Mesenchymal stem cell (in vitro differentiated cells and primary cell): ENCODE measurements around the gene ARHGAP33.

Experiments used
- DNase-seq: peaks from one replicate; pipeline ENCODE4 v3.0.0-alpha.2; 2013
- H2AFZ ChIP-seq: one replicate; pipeline ENCODE4 v1.6.1; 2013; ENCODE audit warnings: low read depth, mild to moderate bottlenecking, control low read depth, inconsistent platforms, low read length, moderate library complexity
- H2AK5ac ChIP-seq: 2 replicates; pipeline ENCODE4 v1.6.1; 2013; ENCODE audit warnings: low read length, moderate library complexity, mild to moderate bottlenecking, inconsistent platforms; ENCODE audit not compliant: severe bottlenecking
- H2BK120ac ChIP-seq: one replicate; pipeline ENCODE4 v1.6.1; 2013; ENCODE audit warnings: low read depth, mild to moderate bottlenecking, inconsistent platforms, low read length, moderate library complexity
- H2BK12ac ChIP-seq, 2 experiments: one replicate each; pipeline ENCODE4 v1.6.1; 2013; ENCODE audit warnings: inconsistent platforms in 2 of 2, low read length in 2 of 2, mild to moderate bottlenecking in 2 of 2, moderate library complexity in 2 of 2, control low read depth in 1 of 2
- H2BK15ac ChIP-seq: one replicate; pipeline ENCODE4 v1.6.1; 2013; ENCODE audit warnings: mild to moderate bottlenecking, low read depth, inconsistent platforms; ENCODE audit not compliant: poor library complexity, severe bottlenecking
- H2BK5ac ChIP-seq: 2 replicates; pipeline ENCODE4 v1.6.1; 2013; ENCODE audit warnings: low read depth, mild to moderate bottlenecking, low read length, control low read depth, inconsistent platforms; ENCODE audit not compliant: poor library complexity, severe bottlenecking
- H3K14ac ChIP-seq, 2 experiments: one replicate each; pipeline ENCODE4 v1.6.1; 2013; ENCODE audit warnings: inconsistent platforms in 2 of 2, low read length in 2 of 2, control low read depth in 1 of 2, mild to moderate bottlenecking in 1 of 2, moderate library complexity in 1 of 2
- H3K18ac ChIP-seq, 2 experiments: one replicate each; pipeline ENCODE4 v1.6.1; 2013; ENCODE audit warnings: inconsistent platforms in 2 of 2, low read length in 2 of 2, control low read depth in 1 of 2, low read depth in 1 of 2, mild to moderate bottlenecking in 1 of 2
- H3K23ac ChIP-seq, 2 experiments: one replicate each; pipeline ENCODE4 v1.6.1; 2013; ENCODE audit warnings: inconsistent platforms in 2 of 2, low read length in 2 of 2, mild to moderate bottlenecking in 2 of 2, moderate library complexity in 2 of 2, control low read depth in 1 of 2
- H3K27ac ChIP-seq: 2 replicates; pipeline ENCODE4 v1.5.1; 2013; ENCODE audit warnings: mild to moderate bottlenecking, moderate library complexity, low read length, control low read depth, inconsistent platforms; ENCODE audit not compliant: poor library complexity, severe bottlenecking
- H3K27me3 ChIP-seq, 2 experiments: 2 replicates each; pipeline versions ENCODE4 v1.6.1 to v1.7.0; 2013; ENCODE audit warnings: low read length in 2 of 2, mild to moderate bottlenecking in 2 of 2, moderate library complexity in 2 of 2, control low read depth in 1 of 2, inconsistent platforms in 1 of 2; ENCODE audit not compliant: control insufficient read depth in 1 of 2, insufficient read depth in 1 of 2
- H3K36me3 ChIP-seq, 2 experiments: 2 replicates each; pipeline versions ENCODE4 v1.6.1 to v1.7.0; 2013; ENCODE audit warnings: low read length in 2 of 2, control low read depth in 1 of 2, inconsistent platforms in 1 of 2, low read depth in 1 of 2, mild to moderate bottlenecking in 1 of 2; ENCODE audit not compliant: insufficient read depth in 2 of 2, control insufficient read depth in 1 of 2
- H3K4ac ChIP-seq, 2 experiments: one replicate each; pipeline ENCODE4 v1.6.1; 2013; ENCODE audit warnings: inconsistent platforms in 2 of 2, low read length in 2 of 2, mild to moderate bottlenecking in 2 of 2, moderate library complexity in 2 of 2, control low read depth in 1 of 2, low read depth in 1 of 2
- H3K4me1 ChIP-seq: 2 replicates; pipeline ENCODE4 v1.6.1; 2013; ENCODE audit warnings: low read depth, low read length, control low read depth; ENCODE audit not compliant: control insufficient read depth, insufficient read depth
- H3K4me2 ChIP-seq: 2 replicates; pipeline ENCODE4 v1.6.1; 2013; ENCODE audit warnings: low read length, mild to moderate bottlenecking, inconsistent platforms; ENCODE audit not compliant: poor library complexity, severe bottlenecking
- H3K4me3 ChIP-seq, 2 experiments: 2 replicates each; pipeline versions ENCODE4 v1.5.1 to v1.7.0; 2013; ENCODE audit warnings: low read length in 2 of 2, mild to moderate bottlenecking in 2 of 2, control low read depth in 1 of 2, low read depth in 1 of 2; ENCODE audit not compliant: insufficient read depth in 1 of 2
- H3K79me1 ChIP-seq: replicated peaks from 2 replicates; pipeline ENCODE4 v1.6.1; 2013; ENCODE audit warnings: mild to moderate bottlenecking, control low read depth, low read length, inconsistent platforms; ENCODE audit not compliant: poor library complexity, severe bottlenecking
- H3K9ac ChIP-seq: 2 replicates; pipeline ENCODE4 v1.7.0; 2013; ENCODE audit warnings: mild to moderate bottlenecking, low read length, moderate library complexity
- H3K9me3 ChIP-seq: 2 replicates; pipeline ENCODE4 v1.7.0; 2013; ENCODE audit warnings: mild to moderate bottlenecking, low read length; ENCODE audit not compliant: control insufficient read depth
- H4K8ac ChIP-seq: one replicate; pipeline ENCODE4 v1.6.1; 2013; ENCODE audit warnings: inconsistent platforms, mild to moderate bottlenecking, low read length, moderate library complexity
- H4K91ac ChIP-seq: one replicate; pipeline ENCODE4 v1.6.1; 2013; ENCODE audit warnings: mild to moderate bottlenecking, low read length, inconsistent platforms
- WGBS: methylation state at CpG from one replicate; pipeline ENCODE4 v1.1.7; 2013; ENCODE audit warnings: mixed read lengths; 5-methylcytosine and 5-hydroxymethylcytosine counted together

The ARHGAP33 gene

DNA sequence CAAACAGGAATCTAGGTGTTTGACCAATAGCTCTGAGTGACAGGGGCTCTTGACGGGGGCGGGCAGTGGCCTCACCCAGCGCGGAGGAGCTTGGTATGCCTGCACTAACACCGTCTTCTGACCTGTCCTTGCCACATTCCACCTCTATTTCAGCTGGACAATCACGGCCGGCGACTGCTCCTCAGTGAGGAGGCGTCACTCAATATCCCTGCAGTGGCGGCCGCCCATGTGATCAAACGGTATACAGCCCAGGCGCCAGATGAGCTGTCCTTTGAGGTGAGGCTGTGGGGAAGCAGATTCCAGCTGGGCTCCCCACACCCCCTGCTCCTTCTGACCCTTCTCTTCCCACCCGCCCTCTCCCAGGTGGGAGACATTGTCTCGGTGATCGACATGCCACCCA lies 4.7 kb downstream of the ARHGAP33 start:
- H3K4me1 ChIP-seq = peaks cover 17% of the 10 kb centered on the region
- H3K27ac ChIP-seq = no peak overlapping the region
- H4K91ac ChIP-seq = no peak overlapping the region
- no peaks in the 10 kb centered on the region for H3K9me3 ChIP-seq
- H2BK5ac ChIP-seq = no peak overlapping the region
- no peak overlapping the region for H3K4me2 ChIP-seq
- H2AK5ac ChIP-seq = no peak overlapping the region
- no peak overlapping the region for H2AFZ ChIP-seq
- no peak overlapping the region for H3K14ac ChIP-seq
- no peak overlapping the region for H3K4me3 ChIP-seq
- no peak overlapping the region for H3K9ac ChIP-seq
- DNase-seq = no peak
- no peak overlapping the region for H2BK15ac ChIP-seq
- 93% methylated on average over 14 of the region's 16 CpGs for WGBS
- H3K4ac ChIP-seq = no peak overlapping the region
- H3K36me3 ChIP-seq = peaks cover 21 to 61% of the 10 kb centered on the region in 2 experiments
- no peak overlapping the region for H3K23ac ChIP-seq
- H3K27me3 ChIP-seq = no peaks in the 10 kb centered on the region
- H3K18ac ChIP-seq = no peak overlapping the region
- peaks cover 18% of the 10 kb centered on the region for H3K79me1 ChIP-seq
- H2BK120ac ChIP-seq = no peak overlapping the region
- no peak overlapping the region for H2BK12ac ChIP-seq
- H4K8ac ChIP-seq = no peak overlapping the region

DNA sequence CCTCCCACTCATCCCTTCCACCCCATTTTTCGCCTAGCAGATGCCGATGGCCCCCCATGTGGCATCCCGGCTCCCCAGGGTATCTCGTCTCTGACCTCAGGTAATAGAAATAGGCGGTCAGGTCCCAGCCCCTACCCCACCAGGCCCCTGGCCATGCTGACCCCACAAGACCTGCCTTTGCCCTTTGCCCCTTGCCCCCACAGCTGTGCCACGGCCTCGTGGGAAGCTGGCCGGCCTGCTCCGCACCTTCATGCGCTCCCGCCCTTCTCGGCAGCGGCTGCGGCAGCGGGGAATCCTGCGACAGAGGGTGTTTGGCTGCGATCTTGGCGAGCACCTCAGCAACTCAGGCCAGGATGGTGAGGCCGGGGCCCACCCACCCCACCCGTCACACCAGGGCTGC lies 5.4 kb downstream of the ARHGAP33 start:
- no peak overlapping the region for H2BK12ac ChIP-seq
- no peak overlapping the region for H3K4me3 ChIP-seq
- no peak overlapping the region for H4K8ac ChIP-seq
- no peak overlapping the region for H2BK15ac ChIP-seq
- H3K23ac ChIP-seq = no peak overlapping the region
- no peak overlapping the region for H2AFZ ChIP-seq
- no peak overlapping the region for H3K4me2 ChIP-seq
- H4K91ac ChIP-seq = no peak overlapping the region
- H3K27ac ChIP-seq = no peak overlapping the region
- no peak overlapping the region for H2BK5ac ChIP-seq
- H3K79me1 ChIP-seq = peaks cover 17% of the 10 kb centered on the region
- H3K14ac ChIP-seq = no peak overlapping the region
- 99% methylated on average over 20 of the region's 20 CpGs for WGBS
- H3K9me3 ChIP-seq = no peaks in the 10 kb centered on the region
- no peak overlapping the region for H2BK120ac ChIP-seq
- no peak overlapping the region for H3K4ac ChIP-seq
- DNase-seq = no peak
- peaks cover 17% of the 10 kb centered on the region for H3K4me1 ChIP-seq
- H3K9ac ChIP-seq = no peak overlapping the region
- peaks cover 21 to 65% of the 10 kb centered on the region in 2 experiments for H3K36me3 ChIP-seq
- H3K27me3 ChIP-seq = no peaks in the 10 kb centered on the region
- H3K18ac ChIP-seq = no peak overlapping the region
- H2AK5ac ChIP-seq = no peak overlapping the region

DNA sequence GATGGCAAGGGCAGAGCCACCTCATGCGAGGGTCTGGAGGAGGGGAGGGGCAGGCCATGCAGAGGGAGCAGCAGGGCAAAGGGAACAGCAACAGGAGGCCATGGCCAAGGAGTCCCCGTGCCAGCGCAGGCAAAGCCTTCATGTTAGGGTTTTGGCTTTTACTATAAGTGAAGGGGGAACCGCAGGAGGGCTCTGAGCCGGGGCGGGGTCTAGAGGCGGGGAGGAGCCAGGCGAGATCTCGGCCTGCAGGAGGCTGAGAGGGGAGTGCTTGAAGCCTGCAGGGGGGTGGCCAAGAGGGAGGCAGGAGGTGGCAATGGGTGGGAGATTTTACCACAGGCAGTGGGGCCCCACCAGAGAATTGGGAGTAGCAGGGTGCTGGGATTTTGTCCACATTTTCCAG lies 6.3 kb downstream of the ARHGAP33 start:
- Histone ChIP-seq H3K9ac (no peak overlapping the region), H3K4me3 (no peak overlapping the region), H3K79me1 (peaks cover 8% of the 10 kb centered on the region), H3K36me3 (peaks cover 21 to 74% of the 10 kb centered on the region in 2 experiments), H2BK12ac (no peak overlapping the region), H2BK5ac (no peak overlapping the region), H3K27ac (no peak overlapping the region), H3K9me3 (no peaks in the 10 kb centered on the region), H3K4me1 (peaks cover 10% of the 10 kb centered on the region), H3K18ac (no peak overlapping the region), H2BK15ac (no peak overlapping the region), H3K4me2 (no peak overlapping the region), H3K4ac (no peak overlapping the region), H4K91ac (no peak overlapping the region), H4K8ac (no peak overlapping the region), H3K14ac (no peak overlapping the region), H3K23ac (no peak overlapping the region), H2AK5ac (no peak overlapping the region), H3K27me3 (no peaks in the 10 kb centered on the region), H2BK120ac (no peak overlapping the region), H2AFZ (no peak overlapping the region)
- DNase-seq = no peak
- WGBS = 68% methylated on average over 9 of the region's 9 CpGs

DNA sequence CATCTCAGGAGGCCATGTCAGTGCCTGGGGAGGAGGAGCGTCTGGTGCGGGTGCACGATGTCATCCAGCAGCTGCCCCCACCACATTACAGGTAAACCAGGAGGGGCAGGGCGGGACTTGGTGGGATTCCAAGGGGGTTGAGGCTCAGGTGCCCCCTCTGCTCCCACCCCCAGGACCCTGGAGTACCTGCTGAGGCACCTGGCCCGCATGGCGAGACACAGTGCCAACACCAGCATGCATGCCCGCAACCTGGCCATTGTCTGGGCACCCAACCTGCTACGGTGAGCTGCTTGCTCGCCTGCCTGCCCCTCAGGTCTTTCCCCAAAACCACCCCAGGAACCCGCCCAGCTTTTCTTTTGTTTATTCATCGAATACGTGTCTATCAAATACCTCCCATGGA lies 7.2 kb downstream of the ARHGAP33 start:
- Histone ChIP-seq H3K14ac (no peak overlapping the region), H4K8ac (no peak overlapping the region), H2BK12ac (no peak overlapping the region), H3K79me1 (peaks cover 3% of the 10 kb centered on the region), H3K9me3 (no peaks in the 10 kb centered on the region), H2AK5ac (no peak overlapping the region), H2AFZ (peak overlapping the region; percentile 31), H3K4me2 (no peak overlapping the region), H3K27ac (no peak overlapping the region), H2BK15ac (no peak overlapping the region), H3K36me3 (peaks cover 21 to 81% of the 10 kb centered on the region in 2 experiments), H3K4me3 (no peak overlapping the region), H4K91ac (no peak overlapping the region), H3K27me3 (no peaks in the 10 kb centered on the region), H3K9ac (no peak overlapping the region), H2BK120ac (no peak overlapping the region), H2BK5ac (no peak overlapping the region), H3K4ac (no peak overlapping the region), H3K18ac (no peak overlapping the region), H3K23ac (no peak overlapping the region), H3K4me1 (peaks cover 16% of the 10 kb centered on the region)
- no peak for DNase-seq
- 97% methylated on average over 12 of the region's 12 CpGs for WGBS
